Activated CD4-positive, alpha-beta memory T cell treated with anti-CD3 and anti-CD28 coated beads for 36 hours (primary cell): ENCODE measurements around the gene MAP4K1. TPM values are rescaled to one million over a fixed set of nuclear protein-coding genes. Genes with fewer than 3 reads are reported as not detected.
"Not testable (repeated sequence)": the region's sequence is repeated elsewhere in the genome, so short reads cannot be mapped to it uniquely, and the experiment has no call there.

ENCODE experiments used
- CTCF ChIA-PET: fragments of 350-600 bp; sonication (Branson Sonifier 250); formaldehyde crosslinking; loops from one replicate; lab custom pipeline; 2021; ENCODE audit warnings: antibody characterized with exemption, inconsistent platforms; lab: Charles Lee
- POLR2A ChIA-PET: fragments of 350-600 bp; sonication (Branson Sonifier 250); formaldehyde crosslinking; loops from one replicate; lab custom pipeline; 2021; ENCODE audit warnings: antibody characterized with exemption; lab: Charles Lee
- DNase-seq: peaks from one replicate; pipeline ENCODE4 v3.0.0-alpha.2; 2020
- H3K27ac Mint-ChIP-seq: one replicate; pipeline ENCODE4 v1.8.0; 2021; ENCODE audit warnings: mixed read lengths
- H3K27me3 Mint-ChIP-seq: one replicate; pipeline ENCODE4 v1.8.0; 2021; ENCODE audit warnings: mixed read lengths
- H3K36me3 Mint-ChIP-seq: one replicate; pipeline ENCODE4 v1.8.0; 2021; ENCODE audit warnings: mixed read lengths
- H3K4me1 Mint-ChIP-seq: one replicate; pipeline ENCODE4 v1.8.0; 2021; ENCODE audit warnings: low read depth, mixed read lengths
- H3K4me3 Mint-ChIP-seq: one replicate; pipeline ENCODE4 v1.8.0; 2021; ENCODE audit warnings: mild to moderate bottlenecking, mixed read lengths
- H3K9me3 Mint-ChIP-seq: one replicate; pipeline ENCODE4 v1.8.0; 2021; ENCODE audit warnings: mixed read lengths
- intact Hi-C: fragments of 100-400 bp; cut with micrococcal nuclease; formaldehyde crosslinking; loops from one replicate; pipeline ENCODE4 v1.15.1; 2023
- total RNA-seq, 2 experiments: library from RNA; stranded (reverse); gene quantifications; one replicate each; pipeline ENCODE4 v1.2.3, GENCODE V29; 2021

MAP4K1 gene
- total RNA-seq, 2 experiments from 2014 or later = 205 TPM

DNA sequence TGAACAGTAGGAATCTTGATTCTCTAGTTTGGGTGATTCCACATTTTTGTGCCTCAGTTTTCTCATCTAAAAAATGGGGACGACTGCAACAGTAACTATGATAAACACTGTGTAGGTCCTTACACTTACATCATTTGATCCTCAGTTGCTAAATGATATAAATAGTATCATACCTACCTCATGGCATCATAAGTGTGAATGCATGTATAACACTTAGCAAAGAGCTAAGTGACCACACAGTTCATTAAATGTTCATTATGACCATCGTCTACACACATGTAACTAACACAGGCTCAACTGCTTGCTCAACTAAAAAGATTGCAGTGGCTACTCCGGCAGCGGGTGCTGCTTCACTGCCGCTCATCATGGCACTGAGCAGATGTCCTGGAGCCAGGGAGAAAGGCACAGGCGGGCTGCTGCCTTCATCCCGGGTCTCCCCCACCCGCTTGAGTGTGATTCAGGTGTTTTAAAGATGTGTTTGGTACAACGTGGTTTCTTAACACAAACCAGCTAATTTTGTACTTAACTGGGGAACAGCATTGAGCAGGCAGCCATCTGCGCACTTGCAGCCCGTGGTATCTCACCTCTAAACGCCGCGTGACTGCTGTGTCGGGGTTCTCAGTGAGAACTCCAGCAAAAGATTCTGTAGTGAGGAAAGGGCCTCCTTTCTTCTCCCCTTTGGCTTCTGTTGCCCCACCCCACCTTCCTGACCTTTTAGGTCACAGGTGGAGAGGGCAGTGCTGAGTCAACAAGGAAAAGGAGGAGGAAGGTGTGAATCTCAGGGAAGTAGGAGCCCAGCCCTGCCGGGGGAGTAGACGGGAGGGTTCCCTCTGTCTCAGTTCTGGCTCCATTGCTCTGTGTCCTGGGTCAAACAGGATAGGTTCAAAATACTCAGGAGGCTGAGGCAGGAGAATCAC, 18.0 kb upstream of the MAP4K1 start:
- Mint-ChIP-seq H3K36me3 (peaks cover 27% of the 10 kb centered on the region), H3K4me3 (no peak overlapping the region), H3K4me1 (peaks cover 30% of the 10 kb centered on the region), H3K9me3 (no peaks in the 10 kb centered on the region), H3K27me3 (no peaks in the 10 kb centered on the region), H3K27ac (peak overlapping the region; percentile 78)
- DNase-seq = no peak
- CTCF ChIA-PET = interaction anchor here (0.6 to 7.0 kb wide), 22 partner anchors 9 to 299 kb away, joined by 3 to 80 read pairs (median 7); partner anchors contain the start of genes ACTN4, ECH1, EIF3K and FAM98C
- POLR2A ChIA-PET = no interaction called here
- intact Hi-C loops = loop anchor here (2.0 to 10.0 kb wide), 4 partner anchors 17 to 233 kb away; partner anchors contain the start of genes EIF3K and FAM98C

DNA sequence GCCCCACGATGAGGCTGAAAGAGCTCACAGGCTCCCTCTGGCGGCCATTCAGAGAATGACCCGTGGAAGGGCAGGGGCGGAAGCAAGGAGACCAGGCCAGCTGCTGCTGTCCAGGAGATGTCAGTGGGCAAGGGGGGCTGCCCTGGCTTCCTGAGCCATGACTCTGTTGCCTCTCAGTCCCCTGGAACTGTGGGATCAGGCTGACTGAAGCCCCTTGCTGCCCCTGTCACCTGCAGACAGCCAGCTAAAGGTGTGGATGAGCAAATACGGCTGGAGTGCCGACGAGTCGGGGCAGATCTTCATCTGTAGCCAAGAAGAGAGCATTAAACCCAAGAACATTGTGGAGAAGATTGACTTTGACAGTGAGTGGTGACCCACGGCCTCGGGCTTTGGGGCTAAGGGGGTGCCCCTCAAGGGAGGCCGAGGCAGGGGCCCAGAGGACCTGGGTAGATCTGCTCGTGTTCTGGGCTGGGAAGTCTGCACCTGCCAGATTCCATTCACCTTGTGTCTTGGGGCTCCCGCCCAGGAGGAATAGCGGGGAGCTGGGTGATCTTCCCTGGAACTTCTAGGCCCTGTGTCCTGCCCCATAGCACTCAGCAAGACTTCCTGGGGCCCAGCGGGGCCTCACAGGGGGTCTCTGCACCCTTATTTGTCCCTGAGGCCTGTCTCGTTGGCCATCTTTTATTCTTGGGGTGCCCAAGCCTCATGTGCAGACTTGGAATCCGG, 17.2 kb upstream of the MAP4K1 start:
- Mint-ChIP-seq H3K4me1 (peaks cover 30% of the 10 kb centered on the region), H3K4me3 (no peak overlapping the region)
- CTCF ChIA-PET = interaction anchor here (0.6 to 7.0 kb wide), 34 partner anchors 9 to 393 kb away, joined by 3 to 80 read pairs (median 6); partner anchors contain the start of genes ACTN4, ECH1, EIF3K and FAM98C

DNA sequence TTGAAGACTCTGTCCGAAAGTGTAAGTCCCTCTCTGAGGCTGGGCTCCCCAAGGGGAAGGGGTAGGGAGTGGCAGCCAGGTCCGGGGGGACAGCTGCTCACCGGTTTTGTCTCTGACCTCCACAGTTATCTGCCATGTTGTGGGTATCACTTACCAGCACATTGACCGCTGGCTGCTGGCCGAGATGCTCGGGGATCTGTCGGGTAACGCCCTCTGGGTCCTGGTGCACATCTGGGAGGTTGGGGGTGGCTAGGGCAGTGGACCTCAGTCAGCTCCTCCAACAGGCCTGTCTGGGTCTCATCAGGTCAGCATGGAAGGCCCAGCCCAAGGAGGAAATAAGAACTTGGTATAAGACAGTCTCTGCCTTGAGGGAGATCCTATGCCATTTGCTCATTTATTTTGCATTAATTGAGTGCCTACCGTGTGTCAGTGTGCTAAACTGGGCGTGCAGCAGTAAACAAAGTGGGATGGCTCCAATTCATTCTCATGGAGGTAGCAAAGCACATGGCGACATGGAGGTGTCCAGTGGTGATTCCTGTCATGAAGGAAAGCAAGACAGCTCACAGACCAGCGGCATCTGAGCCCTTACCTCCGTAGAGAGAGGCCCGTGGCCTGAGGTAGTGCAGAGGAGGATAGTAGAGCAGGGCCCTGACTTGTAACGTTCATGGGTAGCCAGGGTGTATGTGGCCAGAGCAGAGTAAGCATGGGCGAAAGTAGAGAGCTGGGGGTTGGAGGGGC, 14.9 kb upstream of the MAP4K1 start:
- H3K27me3 Mint-ChIP-seq = no peaks in the 10 kb centered on the region
- no peak overlapping the region for H3K4me3 Mint-ChIP-seq
- ChIA-PET CTCF (interaction anchor here (1.2 to 7.0 kb wide), 4 partner anchors 15 to 118 kb away, joined by 4 to 75 read pairs (median 34); partner anchors contain the start of gene ACTN4), POLR2A (no interaction called here)
- no peak for DNase-seq
- peaks cover 37% of the 10 kb centered on the region for H3K36me3 Mint-ChIP-seq
- intact Hi-C loops = loop anchor here (10.0 kb wide), 1 partner anchor 52 kb away; no protein-coding TSS in a partner anchor
- peaks cover 30% of the 10 kb centered on the region for H3K4me1 Mint-ChIP-seq
- H3K27ac Mint-ChIP-seq = no peak overlapping the region
- no peaks in the 10 kb centered on the region for H3K9me3 Mint-ChIP-seq

More for the DNA sequence above, 17.2 kb upstream of the MAP4K1 start:
- POLR2A ChIA-PET = interaction anchor here (0.7 to 0.9 kb wide), 3 partner anchors 159 to 242 kb away, joined by 3 to 8 read pairs (median 6); partner anchors contain the start of gene FAM98C
- no peaks in the 10 kb centered on the region for H3K9me3 Mint-ChIP-seq
- H3K27ac Mint-ChIP-seq = peak overlapping the region; percentile 81
- peak; percentile 83 for DNase-seq
- H3K36me3 Mint-ChIP-seq = peaks cover 27% of the 10 kb centered on the region
- intact Hi-C loops = loop anchor here (1.0 to 10.0 kb wide), 5 partner anchors 50 to 233 kb away; partner anchors contain the start of gene FAM98C
- H3K27me3 Mint-ChIP-seq = no peaks in the 10 kb centered on the region

DNA sequence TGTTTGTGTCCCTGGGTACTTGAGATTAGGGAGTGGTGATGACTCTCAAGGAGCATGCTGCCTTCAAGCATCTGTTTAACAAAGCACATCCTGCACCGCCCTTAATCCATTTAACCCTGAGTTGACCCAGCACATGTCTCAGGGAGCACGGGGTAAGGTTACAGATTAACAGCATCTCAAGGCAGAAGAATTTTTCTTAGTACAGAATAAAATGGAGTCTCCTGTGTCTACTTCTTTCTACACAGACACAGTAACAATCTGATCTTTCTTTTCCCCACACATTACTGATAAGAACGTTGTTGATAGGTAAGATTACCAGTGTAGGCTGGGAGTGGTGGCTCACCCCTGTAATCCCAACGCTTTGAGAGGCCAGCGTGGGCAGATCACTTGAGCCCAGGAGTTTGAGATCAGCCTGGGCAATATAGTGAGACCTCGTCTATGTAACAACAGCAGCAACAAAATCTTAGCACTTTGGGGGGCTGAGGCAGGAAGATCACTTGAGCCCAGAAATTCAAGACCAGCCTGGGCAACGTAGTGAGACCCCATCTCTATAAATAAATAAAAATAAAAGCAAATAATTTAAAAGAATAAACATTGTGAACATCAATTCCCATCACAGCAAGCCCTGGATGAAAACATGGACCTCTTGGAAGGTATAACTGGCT, 14.2 kb upstream of the MAP4K1 start:
- H3K27ac Mint-ChIP-seq, H3K9me3 Mint-ChIP-seq, POLR2A ChIA-PET, H3K27me3 Mint-ChIP-seq, DNase-seq, H3K4me3 Mint-ChIP-seq: not testable (repeated sequence)
- intact Hi-C loops = loop anchor here (10.0 kb wide), 1 partner anchor 53 kb away; no protein-coding TSS in a partner anchor
- Mint-ChIP-seq H3K4me1 (peaks cover 24% of the 10 kb centered on the region), H3K36me3 (peaks cover 39% of the 10 kb centered on the region)
- CTCF ChIA-PET = interaction anchor here (1.4 to 7.0 kb wide), 2 partner anchors 54 to 87 kb away, joined by 4 to 75 read pairs; no protein-coding TSS in a partner anchor

DNA sequence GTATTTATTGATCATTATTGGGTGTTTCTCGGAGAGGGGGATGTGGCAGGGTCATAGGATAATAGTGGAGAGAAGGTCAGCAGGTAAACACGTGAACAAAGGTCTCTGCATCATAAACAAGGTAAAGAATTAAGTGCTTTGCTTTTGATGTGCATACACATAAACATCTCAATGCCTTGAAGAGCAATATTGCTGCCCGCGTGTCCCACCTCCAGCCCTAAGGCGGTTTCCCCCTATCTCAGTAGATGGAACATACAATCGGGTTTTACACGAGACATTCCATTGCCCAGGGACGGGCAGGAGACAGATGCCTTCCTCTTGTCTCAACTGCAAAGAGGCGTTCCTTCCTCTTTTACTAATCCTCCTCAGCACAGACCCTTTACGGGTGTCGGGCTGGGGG, 13.5 kb upstream of the MAP4K1 start:
- intact Hi-C loops = loop anchor here (10.0 kb wide), 1 partner anchor 54 kb away; no protein-coding TSS in a partner anchor
- Mint-ChIP-seq H3K36me3 (peaks cover 39% of the 10 kb centered on the region), H3K4me1 (peaks cover 17% of the 10 kb centered on the region)
- H3K9me3 Mint-ChIP-seq, CTCF ChIA-PET, H3K4me3 Mint-ChIP-seq, H3K27me3 Mint-ChIP-seq, DNase-seq, H3K27ac Mint-ChIP-seq, POLR2A ChIA-PET: not testable (repeated sequence)

DNA sequence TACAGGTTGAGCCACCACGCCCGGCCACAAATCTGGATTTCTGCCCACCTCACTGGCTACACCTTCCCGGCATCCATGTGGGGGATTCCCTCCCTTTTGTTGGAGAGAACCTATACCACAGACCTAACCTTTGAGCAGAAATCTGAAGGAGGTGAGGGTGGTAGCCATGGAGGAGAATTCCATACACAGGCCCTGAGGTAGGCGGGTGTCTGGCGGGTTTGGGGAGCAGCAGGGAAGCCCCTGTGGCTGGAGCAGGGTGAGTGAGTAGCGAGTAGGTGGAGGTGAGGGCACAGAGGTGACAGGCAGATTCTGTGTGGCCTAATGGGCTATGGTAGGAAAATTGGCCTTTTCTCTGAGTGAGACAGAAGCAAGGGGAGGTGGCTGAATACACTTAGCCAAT, 11.8 kb upstream of the MAP4K1 start:
- no peaks in the 10 kb centered on the region for H3K9me3 Mint-ChIP-seq
- DNase-seq = no peak
- POLR2A ChIA-PET = no interaction called here
- H3K27me3 Mint-ChIP-seq = no peaks in the 10 kb centered on the region
- H3K4me3 Mint-ChIP-seq = no peak overlapping the region
- H3K27ac Mint-ChIP-seq = no peak overlapping the region
- CTCF ChIA-PET = interaction anchor here (0.7 to 1.2 kb wide), 2 partner anchors 29 to 227 kb away, joined by 3 to 4 read pairs; partner anchors contain the start of gene FAM98C
- peaks cover 2% of the 10 kb centered on the region for H3K4me1 Mint-ChIP-seq
- intact Hi-C loops = no loop called here
- peaks cover 38% of the 10 kb centered on the region for H3K36me3 Mint-ChIP-seq

DNA sequence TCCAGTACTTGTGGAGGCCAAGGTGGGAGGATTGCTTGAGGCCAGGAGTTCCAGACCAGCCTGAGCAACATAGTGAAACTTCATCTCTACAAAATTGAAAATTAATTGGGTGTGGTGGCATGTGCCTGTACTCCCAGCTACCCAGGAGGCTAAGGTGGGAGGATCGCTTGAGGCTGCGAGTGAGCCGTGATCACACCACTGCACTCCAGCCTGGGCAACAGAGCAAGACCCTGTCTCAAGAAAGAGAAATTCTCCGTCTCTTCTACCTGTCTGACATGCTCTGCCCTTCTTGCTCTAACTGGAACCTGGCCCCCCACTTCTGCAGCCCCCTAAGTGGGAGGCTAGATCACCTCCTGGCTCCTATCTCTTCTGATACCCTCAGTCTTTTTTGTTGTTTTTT, 8.6 kb upstream of the MAP4K1 start:
- peaks cover 3% of the 10 kb centered on the region for H3K4me1 Mint-ChIP-seq
- H3K27ac Mint-ChIP-seq = no peak overlapping the region
- H3K9me3 Mint-ChIP-seq = no peaks in the 10 kb centered on the region
- no peak for DNase-seq
- H3K36me3 Mint-ChIP-seq = peaks cover 39% of the 10 kb centered on the region
- ChIA-PET CTCF (interaction anchor here (2.1 kb wide), 1 partner anchor 8 kb away, joined by 12 read pairs; no protein-coding TSS in a partner anchor), POLR2A (no interaction called here)
- intact Hi-C loops = no loop called here
- H3K4me3 Mint-ChIP-seq = no peak overlapping the region
- H3K27me3 Mint-ChIP-seq = no peaks in the 10 kb centered on the region

DNA sequence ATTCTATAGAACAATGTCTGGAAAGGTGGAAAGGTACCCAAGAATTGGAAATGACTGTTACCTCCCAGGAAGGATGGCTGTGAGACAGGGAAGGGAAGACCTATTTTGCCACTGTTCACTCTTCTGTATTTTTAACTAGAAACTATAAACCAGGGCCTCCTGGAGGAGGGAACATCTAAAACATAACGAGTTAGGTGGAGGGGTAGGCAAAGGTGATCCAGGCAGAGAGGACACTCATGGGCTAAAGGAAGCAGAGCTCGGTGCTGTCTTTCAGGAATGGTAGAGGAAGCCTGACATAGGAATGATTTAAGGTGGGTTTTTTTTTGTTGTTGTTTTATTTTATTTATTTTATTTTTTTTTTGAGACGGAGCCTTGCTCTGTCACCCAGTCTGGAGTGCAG, 7.1 kb upstream of the MAP4K1 start:
- Mint-ChIP-seq H3K36me3 (peaks cover 40% of the 10 kb centered on the region), H3K4me1 (peaks cover 10% of the 10 kb centered on the region), H3K4me3 (no peak overlapping the region), H3K27ac (no peak overlapping the region), H3K27me3 (no peaks in the 10 kb centered on the region), H3K9me3 (no peaks in the 10 kb centered on the region)
- no peak for DNase-seq
- intact Hi-C loops = no loop called here
- CTCF ChIA-PET = interaction anchor here (0.6 to 2.1 kb wide), 2 partner anchors 10 to 73 kb away, joined by 3 to 12 read pairs; no protein-coding TSS in a partner anchor
- POLR2A ChIA-PET = no interaction called here

DNA sequence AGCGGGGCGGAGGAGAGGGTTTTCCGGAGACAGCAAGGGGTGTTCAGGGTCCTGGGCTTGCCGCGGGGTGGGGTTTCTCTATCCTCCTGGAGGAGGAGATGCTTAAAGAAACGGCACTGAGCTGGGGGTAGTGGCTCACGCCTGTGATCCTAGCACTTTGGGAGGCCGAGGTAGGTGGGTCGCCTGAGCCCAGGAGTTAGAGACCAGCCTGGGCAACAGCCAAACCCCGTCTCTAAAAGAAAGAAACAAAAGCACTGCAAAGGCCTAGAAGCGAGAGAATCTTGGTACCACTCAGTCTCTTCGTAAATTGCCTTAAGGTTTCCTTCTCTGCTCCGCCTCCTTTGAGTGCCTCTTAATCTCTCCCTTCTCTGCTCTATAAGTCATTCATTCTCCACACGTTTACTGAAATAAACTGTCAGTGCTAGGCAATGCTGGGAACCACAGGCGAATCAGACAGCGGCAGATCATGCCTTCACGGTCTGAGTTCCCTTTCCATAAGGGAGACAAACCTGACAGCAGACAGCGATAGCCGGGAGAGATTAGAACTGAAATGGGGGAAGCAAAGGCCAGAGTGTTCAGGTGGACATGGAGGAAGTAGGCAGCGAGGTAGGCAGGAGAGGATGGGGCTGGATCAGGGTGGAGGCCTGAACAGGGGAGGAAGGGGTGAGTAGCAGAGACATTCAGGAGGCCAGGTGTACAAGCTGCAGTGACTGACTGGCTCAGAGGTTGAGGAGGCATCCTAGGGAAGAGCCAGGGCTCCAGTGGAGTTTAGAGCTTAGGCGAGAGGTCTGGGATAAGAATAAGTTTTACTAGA, 1.8 kb upstream of the MAP4K1 start:
- peak overlapping the region; percentile 99 for H3K4me3 Mint-ChIP-seq
- peaks cover 34% of the 10 kb centered on the region for H3K4me1 Mint-ChIP-seq
- no peaks in the 10 kb centered on the region for H3K9me3 Mint-ChIP-seq
- peak overlapping the region; percentile 92 for H3K27ac Mint-ChIP-seq
- no peaks in the 10 kb centered on the region for H3K27me3 Mint-ChIP-seq
- peaks cover 36% of the 10 kb centered on the region for H3K36me3 Mint-ChIP-seq
- ChIA-PET CTCF (interaction anchor here (0.9 to 9.6 kb wide), 9 partner anchors 16 to 311 kb away, joined by 3 to 80 read pairs (median 6); partner anchors contain the start of genes FAM98C, MRPS12 and SARS2), POLR2A (interaction anchor here (1.1 to 2.0 kb wide), 8 partner anchors 9 to 311 kb away, joined by 3 to 9 read pairs (median 4); partner anchors contain the start of genes ACTN4, CATSPERG, FAM98C and PSMD8)
- no peak for DNase-seq
- intact Hi-C loops = loop anchor here (1.0 to 10.0 kb wide), 5 partner anchors 17 to 315 kb away; partner anchors contain the start of genes ACTN4, FAM98C, MRPS12 and SARS2
